A204.1 (cell line): Measurements from ENCODE around the gene ALOX5.
"Not testable (repeated sequence)": the region's sequence is repeated elsewhere in the genome, so short reads cannot be mapped to it uniquely, and the experiment has no call there.

Source experiments
- FAIRE-seq: peaks from 2 replicates; lab custom pipeline; 2012; peaks lifted over from hg19 to GRCh38; lab: Jason Lieb, UNC

The ALOX5 gene

DNA sequence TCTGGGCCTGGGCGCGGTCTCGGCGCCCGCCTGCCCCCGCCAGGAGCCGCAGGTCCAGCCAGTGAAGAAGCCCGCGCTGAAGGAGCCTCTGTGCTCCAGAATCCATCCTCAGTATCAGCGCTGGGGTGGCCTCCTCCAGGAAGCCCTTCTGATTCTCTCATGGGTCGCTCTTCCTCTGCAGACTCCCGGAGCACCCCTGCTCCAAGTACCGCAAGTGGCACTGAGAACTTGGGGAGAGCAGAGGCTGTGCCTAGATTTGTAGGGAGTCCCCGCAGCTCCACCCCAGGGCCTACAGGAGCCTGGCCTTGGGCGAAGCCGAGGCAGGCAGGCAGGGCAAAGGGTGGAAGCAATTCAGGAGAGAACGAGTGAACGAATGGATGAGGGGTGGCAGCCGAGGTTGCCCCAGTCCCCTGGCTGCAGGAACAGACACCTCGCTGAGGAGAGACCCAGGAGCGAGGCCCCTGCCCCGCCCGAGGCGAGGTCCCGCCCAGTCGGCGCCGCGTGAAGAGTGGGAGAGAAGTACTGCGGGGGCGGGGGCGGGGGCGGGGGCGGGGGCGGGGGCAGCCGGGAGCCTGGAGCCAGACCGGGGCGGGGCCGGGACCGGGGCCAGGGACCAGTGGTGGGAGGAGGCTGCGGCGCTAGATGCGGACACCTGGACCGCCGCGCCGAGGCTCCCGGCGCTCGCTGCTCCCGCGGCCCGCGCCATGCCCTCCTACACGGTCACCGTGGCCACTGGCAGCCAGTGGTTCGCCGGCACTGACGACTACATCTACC lies at the start of gene ALOX5:
Gene ALOX5, plus strand, starts transcription at position 641 of the 774 bp plus-strand sequence. Its CDS starts 64 bp downstream, at position 705.
- no peak for FAIRE-seq

- no peak for FAIRE-seq
These were observed 48.9 kb upstream of the ALOX5 start for GRCh38 chr10:45325116-45325515.

DNA sequence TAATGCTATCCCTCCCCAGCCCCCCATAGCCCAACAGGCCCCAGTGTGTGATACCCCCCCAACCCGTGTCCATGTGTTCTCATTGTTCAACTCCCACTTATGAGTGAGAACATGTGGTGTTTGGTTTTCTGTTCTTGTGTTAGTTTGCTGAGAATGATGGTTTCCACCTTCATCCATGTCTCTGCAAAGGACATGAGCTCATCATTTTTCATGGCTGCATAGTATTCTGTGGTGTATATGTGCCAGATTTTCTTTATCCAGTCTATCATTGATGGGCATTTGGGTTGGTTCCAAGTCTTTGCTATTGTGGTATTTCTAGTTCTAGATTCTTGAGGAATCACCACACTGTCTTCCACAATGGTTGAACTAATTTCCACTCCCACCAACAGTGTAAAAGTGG lies 47.2 kb upstream of the ALOX5 start:
- not testable (repeated sequence) for FAIRE-seq

- FAIRE-seq: not testable (repeated sequence)
These were observed 42.2 kb upstream of the ALOX5 start for GRCh38 chr10:45331824-45332223.

GRCh38 chr10:45339894-45340293 lies 34.1 kb upstream of the ALOX5 start:
- FAIRE-seq: no peak

- FAIRE-seq: not testable (repeated sequence)
These were observed 33.6 kb upstream of the ALOX5 start for GRCh38 chr10:45340420-45340819.

- not testable (repeated sequence) for FAIRE-seq
These were observed 27.2 kb upstream of the ALOX5 start for GRCh38 chr10:45346652-45347335.

GRCh38 chr10:45347464-45347863 lies 26.6 kb upstream of the ALOX5 start:
- FAIRE-seq: not testable (repeated sequence)

GRCh38 chr10:45348196-45348765 lies 25.7 kb upstream of the ALOX5 start:
- FAIRE-seq: not testable (repeated sequence)

GRCh38 chr10:45353186-45353585 lies 20.8 kb upstream of the ALOX5 start:
- FAIRE-seq: no peak

- FAIRE-seq: no peak
These were observed 19.8 kb upstream of the ALOX5 start for GRCh38 chr10:45354261-45354660.

- FAIRE-seq: no peak
These were observed 18.5 kb upstream of the ALOX5 start for GRCh38 chr10:45355494-45355893.

- not testable (repeated sequence) for FAIRE-seq
These were observed 15.1 kb upstream of the ALOX5 start for GRCh38 chr10:45358961-45359360.

DNA sequence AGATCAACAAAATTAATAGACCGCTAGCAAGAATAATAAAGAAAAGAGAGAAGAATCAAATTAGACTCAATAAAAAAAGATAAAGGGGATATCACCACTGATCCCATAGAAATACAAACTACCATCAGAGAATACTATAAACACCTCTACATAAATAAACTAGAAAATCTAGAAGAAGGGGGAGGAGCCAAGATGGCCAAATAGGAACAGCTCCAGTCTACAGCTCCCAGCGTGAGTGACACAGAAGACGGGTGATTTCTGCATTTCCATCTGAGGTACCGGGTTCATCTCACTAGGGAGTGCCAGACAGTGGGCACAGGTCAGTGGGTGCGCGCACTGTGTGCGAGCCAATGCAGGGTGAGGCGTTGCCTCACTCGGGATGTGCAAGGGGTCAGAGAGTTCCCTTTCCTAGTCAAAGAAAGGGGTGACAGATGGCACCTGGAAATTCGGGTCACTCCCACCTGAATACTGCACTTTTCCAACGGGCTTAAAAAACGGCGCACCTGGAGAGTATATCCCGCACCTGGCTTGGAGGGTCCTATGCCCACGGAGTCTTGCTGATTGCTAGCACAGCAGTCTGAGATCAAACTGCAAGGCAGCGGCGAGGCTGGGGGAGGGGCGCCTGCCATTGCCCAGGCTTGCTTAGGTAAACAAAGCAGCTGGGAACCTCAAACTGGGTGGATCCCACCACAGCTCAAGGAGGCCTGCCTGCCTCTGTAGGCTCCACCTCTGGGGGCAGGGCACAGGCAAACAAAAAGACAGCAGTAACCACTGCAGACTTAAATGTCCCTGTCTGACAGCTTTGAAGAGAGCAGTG lies 11.8 kb upstream of the ALOX5 start:
- FAIRE-seq: not testable (repeated sequence)

GRCh38 chr10:45367643-45368042 lies 6.4 kb upstream of the ALOX5 start:
- FAIRE-seq: not testable (repeated sequence)

- FAIRE-seq: no peak
These were observed 5.8 kb upstream of the ALOX5 start for GRCh38 chr10:45368181-45368580.

DNA sequence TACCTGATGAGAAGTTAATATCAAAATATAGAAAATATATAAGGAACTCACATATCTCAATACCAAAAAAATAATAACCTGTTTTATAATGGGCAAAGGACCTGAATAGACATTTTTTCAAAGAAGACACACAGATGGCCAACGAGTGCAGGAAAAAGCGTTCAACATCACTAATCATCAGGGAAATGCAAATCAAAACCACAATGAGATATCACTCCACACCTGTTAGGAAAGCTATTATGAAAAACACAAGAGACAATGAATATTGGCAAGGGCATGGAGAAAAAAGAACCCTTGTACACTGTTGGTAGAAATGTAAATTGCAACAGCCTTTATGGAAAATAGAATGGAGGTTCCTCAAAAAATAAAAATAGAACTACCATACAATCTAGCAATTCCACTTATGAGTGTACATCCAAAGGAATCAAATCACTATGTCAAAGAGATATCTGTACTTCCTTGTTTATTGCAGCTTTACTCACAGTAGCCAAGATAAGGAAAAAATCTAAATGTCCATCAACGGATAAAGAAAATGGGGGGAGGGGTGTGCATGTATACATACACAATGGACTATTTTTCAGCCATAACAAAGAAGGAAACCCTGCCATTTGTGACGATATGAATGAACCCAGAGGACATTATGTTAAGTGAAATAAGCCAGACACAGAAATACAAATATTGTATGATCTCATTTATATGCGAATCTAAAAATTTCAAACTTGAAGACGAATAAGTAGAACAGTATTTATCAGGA lies 3.6 kb upstream of the ALOX5 start:
- FAIRE-seq: no peak

DNA sequence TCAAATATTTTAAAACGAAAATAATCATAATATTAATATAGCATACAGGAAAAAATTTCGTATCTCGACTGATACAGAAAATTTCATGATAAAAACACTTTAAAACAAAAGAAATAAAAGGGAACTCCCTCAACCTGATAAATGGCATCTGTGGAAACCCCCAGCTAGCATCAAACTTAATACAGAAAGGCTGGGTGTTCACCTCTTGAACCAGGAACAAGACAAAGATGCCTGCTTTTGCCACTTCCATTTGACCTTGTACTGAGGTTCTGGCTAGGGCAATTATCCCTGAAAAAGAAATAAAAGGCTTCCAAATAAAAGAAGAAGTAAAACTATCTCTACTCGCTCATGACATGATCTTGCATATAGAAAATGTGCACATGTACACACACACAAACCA lies 2.5 kb upstream of the ALOX5 start:
- no peak for FAIRE-seq

DNA sequence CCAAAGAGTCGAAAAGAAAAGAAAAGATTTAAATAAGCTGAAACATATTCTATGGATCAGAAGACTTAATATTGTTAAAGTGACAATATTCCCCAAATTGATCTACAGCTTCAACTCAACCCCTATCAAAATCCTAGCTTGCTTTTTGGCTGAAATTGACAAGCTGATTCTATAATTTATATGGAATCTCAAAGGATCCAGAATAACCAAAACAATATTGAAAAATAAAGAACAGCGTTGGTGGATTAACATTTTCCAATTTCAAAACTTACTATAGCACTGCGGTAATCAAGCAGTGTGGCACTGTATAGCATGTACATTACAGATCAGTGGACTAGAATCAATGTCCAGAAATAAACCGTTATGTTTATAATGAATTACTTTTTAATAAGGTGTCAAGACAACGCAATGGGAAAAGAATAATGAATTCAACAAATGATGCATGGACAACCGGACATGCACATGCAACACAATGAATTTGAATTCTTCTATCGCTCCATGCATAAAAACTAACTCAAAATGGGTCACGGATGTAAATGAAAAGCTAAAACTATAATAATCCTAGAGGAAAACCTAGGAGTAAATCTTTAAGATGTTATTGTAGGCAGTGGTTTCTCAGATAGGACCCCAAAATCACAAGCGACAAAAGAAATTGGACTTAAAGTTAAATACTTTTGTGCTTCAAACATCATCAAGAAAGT lies 1.6 kb upstream of the ALOX5 start:
- FAIRE-seq: no peak

DNA sequence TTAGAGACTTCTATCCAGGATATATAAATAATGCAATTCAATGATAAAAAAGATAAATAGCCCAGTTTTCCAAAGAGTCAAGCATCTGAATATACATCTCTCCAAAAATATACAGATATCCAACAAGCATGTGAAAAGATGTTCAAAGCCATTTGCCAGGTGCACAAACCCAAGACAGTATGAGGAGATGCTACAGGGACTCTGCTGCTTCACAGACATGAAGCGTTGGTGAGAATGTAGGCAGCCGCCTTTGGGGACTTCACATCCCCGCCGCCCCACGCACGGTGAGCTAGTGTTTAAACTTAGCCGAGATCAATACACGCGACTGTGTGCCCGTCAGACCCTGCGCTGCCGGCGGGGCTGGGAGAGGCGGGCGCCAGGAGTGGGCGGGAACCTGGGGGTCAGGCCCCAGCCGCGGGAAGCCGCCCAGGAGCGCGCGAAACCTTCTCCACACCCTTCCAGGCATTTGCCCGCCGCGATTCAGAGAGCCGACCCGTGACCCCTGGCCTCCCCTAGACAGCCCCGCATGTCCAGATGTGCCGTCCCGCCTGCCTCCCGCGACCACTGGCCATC lies 927 bp upstream of the ALOX5 start:
- no peak for FAIRE-seq
